ENCODE measurements around the gene TFDP3. TPM values are rescaled to one million over a fixed set of nuclear protein-coding genes. Genes with fewer than 3 reads are reported as not detected.

TFDP3 gene
- polyA plus RNA-seq, 1 donor from 2014 or later: not detected

DNA sequence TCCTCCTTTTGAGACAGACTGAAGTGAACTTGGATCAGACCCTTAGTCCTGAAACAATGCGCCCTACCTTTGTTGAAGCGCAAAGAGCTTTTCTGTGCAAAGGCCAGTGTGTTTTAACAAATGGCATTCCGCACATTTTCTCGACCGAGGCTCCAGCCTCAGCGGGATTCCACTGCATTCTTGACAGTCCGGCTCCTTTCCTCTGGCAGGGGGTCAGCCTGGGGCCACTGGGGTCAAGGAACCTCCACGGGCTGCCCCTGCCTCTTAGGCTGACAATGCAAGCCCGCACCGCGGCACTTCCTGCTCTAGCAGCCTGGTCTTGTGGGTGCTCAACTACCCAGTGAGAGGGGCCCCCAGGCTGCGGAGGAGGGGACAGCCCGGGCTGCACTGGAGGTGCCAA, 47.2 kb upstream of the TFDP3 start:
- H3K27me3 ChIP-seq (ENCODE audit: insufficient read depth, low read depth, low read length): no peaks in the 10 kb centered on the region
- no peaks in the 10 kb centered on the region for H3K79me2 ChIP-seq (replicated peaks; ENCODE audit: insufficient read depth, low read length)
- no peak overlapping the region for H3K4me3 ChIP-seq (ENCODE audit: low read length)
- TF ChIP-seq SMC3 (conservative IDR thresholded peaks at IDR 0.05; ENCODE audit: poor library complexity) (no peak), REST (IDR thresholded peaks at IDR 0.05; ENCODE audit: borderline replicate concordance) (no peak)
- H3K9me2 ChIP-seq (ENCODE audit: insufficient read depth, low read length): no peaks in the 10 kb centered on the region
- H3K9me3 ChIP-seq (ENCODE audit: low read length): no peaks in the 10 kb centered on the region
- no peak overlapping the region for H2AFZ ChIP-seq (ENCODE audit: low read depth, low read length)
- H3K36me3 ChIP-seq (ENCODE audit: insufficient read depth, low read length): no peaks in the 10 kb centered on the region
- H3K27ac ChIP-seq (ENCODE audit: low read length): no peak overlapping the region
- H4K20me1 ChIP-seq (ENCODE audit: insufficient read depth): no peaks in the 10 kb centered on the region
- H3F3A ChIP-seq (ENCODE audit: insufficient read depth, low read length, poor library complexity, severe bottlenecking): no peaks in the 10 kb centered on the region
- H3K9ac ChIP-seq (ENCODE audit: low read length): no peak overlapping the region
- H3K4me2 ChIP-seq (ENCODE audit: low read length): no peak overlapping the region

DNA sequence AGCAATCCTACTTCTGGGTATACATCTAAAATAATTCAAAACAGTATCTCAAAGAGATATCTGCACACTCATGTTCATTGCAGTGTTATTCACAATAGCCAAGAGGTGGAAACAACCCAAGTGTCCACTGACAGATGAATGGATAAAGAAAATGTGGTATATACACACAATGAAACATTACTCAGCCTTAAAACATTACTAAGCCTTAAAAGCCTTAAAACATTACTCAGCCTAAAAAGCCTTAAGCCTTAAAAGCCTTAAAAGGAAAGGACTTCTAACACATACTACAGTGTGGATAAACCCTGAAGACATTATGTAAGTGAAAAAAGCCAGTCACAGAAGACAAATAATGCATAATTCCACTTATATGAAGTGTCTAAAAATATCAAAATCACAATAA, 40.3 kb upstream of the TFDP3 start:
- Histone ChIP-seq H3K4me3 (ENCODE audit: low read length) (no peak overlapping the region), H3K4me2 (ENCODE audit: low read length) (no peak overlapping the region), H3K27me3 (ENCODE audit: insufficient read depth, low read depth, low read length) (no peaks in the 10 kb centered on the region), H2AFZ (ENCODE audit: low read depth, low read length) (no peak overlapping the region), H3K79me2 (replicated peaks; ENCODE audit: insufficient read depth, low read length) (no peaks in the 10 kb centered on the region), H3K36me3 (ENCODE audit: insufficient read depth, low read length) (no peaks in the 10 kb centered on the region), H3K9me2 (ENCODE audit: insufficient read depth, low read length) (no peaks in the 10 kb centered on the region), H3K9me3 (ENCODE audit: low read length) (no peaks in the 10 kb centered on the region), H3K9ac (ENCODE audit: low read length) (no peak overlapping the region), H4K20me1 (ENCODE audit: insufficient read depth) (no peaks in the 10 kb centered on the region), H3K27ac (ENCODE audit: low read length) (no peak overlapping the region), H3F3A (ENCODE audit: insufficient read depth, low read length, poor library complexity, severe bottlenecking) (no peaks in the 10 kb centered on the region)
- TF ChIP-seq REST (IDR thresholded peaks at IDR 0.05; ENCODE audit: borderline replicate concordance): no peak
- no peak for TF ChIP-seq SMC3 (conservative IDR thresholded peaks at IDR 0.05; ENCODE audit: poor library complexity)
- no peak for TF ChIP-seq RAD21 (conservative IDR thresholded peaks at IDR 0.05)
- TF ChIP-seq EZH2 (IDR thresholded peaks at IDR 0.05; ENCODE audit: borderline replicate concordance, insufficient read depth, low read length, poor library complexity, severe bottlenecking): no peak
- no peak for TF ChIP-seq EP300 (conservative IDR thresholded peaks at IDR 0.05; ENCODE audit: poor library complexity, severe bottlenecking)
- no peak for TF ChIP-seq MXI1 (conservative IDR thresholded peaks at IDR 0.05; ENCODE audit: poor library complexity, severe bottlenecking)

DNA sequence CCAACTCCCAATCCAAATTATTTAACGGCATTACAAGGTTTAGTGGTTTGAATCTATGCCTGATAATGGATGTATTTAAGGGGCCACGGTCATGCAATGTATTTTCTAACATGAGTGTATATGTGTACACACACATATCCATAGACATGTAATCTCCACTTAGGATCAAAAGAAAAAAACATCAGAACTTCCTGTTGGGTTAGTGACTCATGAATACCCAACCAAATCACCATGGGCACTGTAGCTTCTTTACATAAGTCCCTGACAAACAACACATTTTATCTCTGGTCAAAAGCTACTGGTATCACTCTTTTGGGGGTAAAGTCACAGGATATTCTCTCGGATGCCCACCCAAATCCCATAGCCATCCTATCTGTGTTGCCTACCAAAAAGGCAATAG, 36.5 kb upstream of the TFDP3 start:
- Histone ChIP-seq H3K4me2 (ENCODE audit: low read length) (no peak overlapping the region), H4K20me1 (ENCODE audit: insufficient read depth) (no peaks in the 10 kb centered on the region), H3K79me2 (replicated peaks; ENCODE audit: insufficient read depth, low read length) (no peaks in the 10 kb centered on the region), H3K36me3 (ENCODE audit: insufficient read depth, low read length) (no peaks in the 10 kb centered on the region), H3K9me2 (ENCODE audit: insufficient read depth, low read length) (no peaks in the 10 kb centered on the region), H3F3A (ENCODE audit: insufficient read depth, low read length, poor library complexity, severe bottlenecking) (no peaks in the 10 kb centered on the region), H2AFZ (ENCODE audit: low read depth, low read length) (no peak overlapping the region), H3K4me3 (ENCODE audit: low read length) (no peak overlapping the region), H3K27ac (ENCODE audit: low read length) (no peak overlapping the region), H3K9ac (ENCODE audit: low read length) (no peak overlapping the region), H3K9me3 (ENCODE audit: low read length) (no peaks in the 10 kb centered on the region), H3K27me3 (ENCODE audit: insufficient read depth, low read depth, low read length) (no peaks in the 10 kb centered on the region)
- no peak for TF ChIP-seq POLR2AphosphoS5 (IDR thresholded peaks at IDR 0.05)
- TF ChIP-seq, protein P1, sequence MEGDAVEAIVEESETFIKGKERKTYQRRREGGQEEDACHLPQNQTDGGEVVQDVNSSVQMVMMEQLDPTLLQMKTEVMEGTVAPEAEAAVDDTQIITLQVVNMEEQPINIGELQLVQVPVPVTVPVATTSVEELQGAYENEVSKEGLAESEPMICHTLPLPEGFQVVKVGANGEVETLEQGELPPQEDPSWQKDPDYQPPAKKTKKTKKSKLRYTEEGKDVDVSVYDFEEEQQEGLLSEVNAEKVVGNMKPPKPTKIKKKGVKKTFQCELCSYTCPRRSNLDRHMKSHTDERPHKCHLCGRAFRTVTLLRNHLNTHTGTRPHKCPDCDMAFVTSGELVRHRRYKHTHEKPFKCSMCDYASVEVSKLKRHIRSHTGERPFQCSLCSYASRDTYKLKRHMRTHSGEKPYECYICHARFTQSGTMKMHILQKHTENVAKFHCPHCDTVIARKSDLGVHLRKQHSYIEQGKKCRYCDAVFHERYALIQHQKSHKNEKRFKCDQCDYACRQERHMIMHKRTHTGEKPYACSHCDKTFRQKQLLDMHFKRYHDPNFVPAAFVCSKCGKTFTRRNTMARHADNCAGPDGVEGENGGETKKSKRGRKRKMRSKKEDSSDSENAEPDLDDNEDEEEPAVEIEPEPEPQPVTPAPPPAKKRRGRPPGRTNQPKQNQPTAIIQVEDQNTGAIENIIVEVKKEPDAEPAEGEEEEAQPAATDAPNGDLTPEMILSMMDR (IDR thresholded peaks at IDR 0.05; ENCODE audit: poor library complexity, severe bottlenecking): no peak
- no peak for TF ChIP-seq RAD21 (conservative IDR thresholded peaks at IDR 0.05)
- no peak for TF ChIP-seq TAF1 (IDR thresholded peaks at IDR 0.05; ENCODE audit: low read depth)
- no peak for TF ChIP-seq REST (IDR thresholded peaks at IDR 0.05; ENCODE audit: borderline replicate concordance)
- TF ChIP-seq SMC3 (conservative IDR thresholded peaks at IDR 0.05; ENCODE audit: poor library complexity): no peak
- no peak for TF ChIP-seq EP300 (conservative IDR thresholded peaks at IDR 0.05; ENCODE audit: poor library complexity, severe bottlenecking)

Measured in neural cell (in vitro differentiated cells).